Stimulated activated effector memory CD8-positive, alpha-beta T cell treated with anti-CD3 and anti-CD28 coated beads, Interleukin-12 subunit alpha, Interleukin-12 subunit beta, amount 100 ng/mL, for 72 hours (primary cell): ENCODE results near the gene NTN5.

Experiments
- ATAC-seq: fragments of 150-1000 bp; cut with Tn5 transposase; 2 replicates; pipeline ENCODE4 v1.10.0; 2021
- DNase-seq, 2 donors: peaks; one replicate each; pipeline ENCODE4 v3.0.0; 2021 to 2022; ENCODE audit warnings: low spot score in 2 of 2
- H3K27ac Mint-ChIP-seq: one replicate; pipeline ENCODE4 v1.8.0; 2022; ENCODE audit warnings: mild to moderate bottlenecking, mixed read lengths
- H3K36me3 Mint-ChIP-seq: one replicate; pipeline ENCODE4 v1.8.0; 2022; ENCODE audit warnings: mild to moderate bottlenecking, mixed read lengths
- H3K4me1 Mint-ChIP-seq: one replicate; pipeline ENCODE4 v1.8.0; 2022; ENCODE audit warnings: mixed read lengths
- H3K4me3 Mint-ChIP-seq: one replicate; pipeline ENCODE4 v1.8.0; 2022; ENCODE audit warnings: mild to moderate bottlenecking, mixed read lengths
- H3K9me3 Mint-ChIP-seq: one replicate; pipeline ENCODE4 v1.8.0; 2022; ENCODE audit warnings: mixed read lengths

The NTN5 gene

DNA sequence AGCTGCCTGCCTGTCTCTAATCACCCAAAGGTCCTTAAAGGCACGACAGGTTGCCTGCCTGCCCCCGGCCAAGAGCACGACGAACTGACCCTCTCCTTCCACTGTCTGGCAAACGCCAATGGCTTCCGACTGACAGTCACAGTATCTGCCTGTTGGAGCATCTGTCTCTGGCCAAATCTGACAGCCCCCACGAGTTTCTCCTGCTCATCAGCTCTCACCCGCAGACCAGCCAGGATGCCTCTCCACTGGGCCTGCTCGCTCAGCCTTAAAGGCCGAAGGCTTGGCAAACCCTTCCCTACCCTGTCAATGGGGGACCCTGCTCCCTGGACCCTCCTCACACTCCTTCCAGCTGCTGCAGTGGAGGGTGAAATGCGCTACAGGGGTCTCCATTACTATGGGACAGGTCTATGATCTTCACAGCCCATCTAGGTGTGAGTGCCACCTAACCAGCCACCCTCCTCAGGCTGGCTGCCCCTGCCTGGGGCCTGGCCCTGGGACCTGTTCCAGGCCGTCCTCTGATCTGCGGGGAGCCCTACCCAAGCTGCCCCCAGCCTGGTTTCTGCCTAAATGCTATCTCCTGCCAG is 58.9 kb downstream of the NTN5 start:
- Mint-ChIP-seq H3K36me3 (peaks cover 62% of the 10 kb centered on the region), H3K4me3 (peak overlapping the region; percentile 14), H3K4me1 (peaks cover 46% of the 10 kb centered on the region), H3K9me3 (no peaks in the 10 kb centered on the region), H3K27ac (peak overlapping the region; percentile 99)
- DNase-seq (no peak), ATAC-seq (peak; percentile 2)

DNA sequence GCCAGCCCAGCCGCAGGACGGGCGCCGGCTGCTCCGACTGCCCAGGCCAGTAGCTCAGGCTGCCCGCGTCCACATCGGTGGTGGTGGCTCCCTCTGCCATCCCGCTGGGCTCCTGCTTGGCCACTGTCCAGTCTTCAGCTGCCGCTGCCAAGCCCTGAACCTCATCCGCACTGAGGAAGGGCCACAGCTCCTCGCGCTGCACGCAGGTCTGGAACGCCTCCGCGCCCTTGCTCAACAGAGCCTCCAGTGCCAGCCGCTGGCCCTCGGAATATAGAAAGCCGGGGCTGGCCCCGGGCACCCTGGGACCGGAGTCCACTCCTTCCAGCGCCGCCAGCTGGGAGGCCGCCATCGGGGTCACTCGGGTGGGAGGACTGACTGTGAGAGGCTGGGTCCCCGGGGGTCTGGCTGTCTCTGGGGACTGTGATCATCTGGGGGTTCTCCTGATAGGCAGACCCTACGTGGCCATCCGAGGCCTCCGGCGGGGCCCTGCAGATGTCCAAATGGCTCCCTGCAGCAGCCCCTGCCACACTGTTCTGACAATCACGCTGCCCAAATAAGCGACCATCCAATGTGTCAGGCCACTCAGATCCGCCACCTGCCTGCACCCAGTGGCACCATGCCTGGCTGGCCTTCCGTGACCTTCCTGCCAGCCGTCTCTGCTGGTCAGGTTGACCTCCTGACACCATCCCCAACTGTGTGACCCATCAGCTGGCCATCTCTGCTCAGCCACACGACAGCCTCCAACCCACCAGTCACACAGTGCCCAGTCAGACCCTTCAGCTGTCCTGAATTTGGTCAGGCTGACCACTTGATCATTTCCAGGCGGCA is 59.6 kb downstream of the NTN5 start:
- ATAC-seq (peak; percentile 1), DNase-seq (no peak)
- Mint-ChIP-seq H3K4me1 (peaks cover 42% of the 10 kb centered on the region), H3K4me3 (peak overlapping the region; percentile 14), H3K27ac (peak overlapping the region; percentile 99), H3K36me3 (peaks cover 55% of the 10 kb centered on the region), H3K9me3 (no peaks in the 10 kb centered on the region)

- H3K9me3 Mint-ChIP-seq, result no peaks in the 10 kb centered on the region
- H3K27ac Mint-ChIP-seq, result peak overlapping the region; percentile 73
- H3K4me3 Mint-ChIP-seq, result no peak overlapping the region
- H3K36me3 Mint-ChIP-seq, result peaks cover 42% of the 10 kb centered on the region
- ATAC-seq, result no peak
- DNase-seq, result no peak
- peaks cover 29% of the 10 kb centered on the region for H3K4me1 Mint-ChIP-seq
Observed at GRCh38 chr19:48611872-48612271, 60.9 kb downstream of the NTN5 start.
